Smooth muscle cell (in vitro differentiated cells): ENCODE data around the gene SPSB2. TPM values are rescaled to one million over a fixed set of nuclear protein-coding genes. Genes with fewer than 3 reads are reported as not detected.

Experiments
- DNase-seq: peaks from one replicate; lab custom pipeline; 2025; ENCODE audit not compliant: unreplicated experiment; lab: John Stamatoyannopoulos, UW
- H2AFZ ChIP-seq: fragments of 200-600 bp; sonication (generic); 2 replicates; pipeline ENCODE4 v1.6.0; 2016; ENCODE audit warnings: antibody characterized with exemption, low read depth, mild to moderate bottlenecking
- H3F3A ChIP-seq: fragments of 200-600 bp; sonication (generic); 2 replicates; pipeline ENCODE4 v1.6.0; 2017; ENCODE audit warnings: antibody characterized with exemption, low read depth
- H3K27ac ChIP-seq: fragments of 200-600 bp; sonication (generic); 2 replicates; pipeline ENCODE4 v1.5.1; 2016; ENCODE audit warnings: low read depth, mild to moderate bottlenecking
- H3K27me3 ChIP-seq: fragments of 200-600 bp; sonication (generic); 2 replicates; pipeline ENCODE4 v1.6.1; 2016; ENCODE audit warnings: low read depth, mild to moderate bottlenecking
- H3K36me3 ChIP-seq: fragments of 200-600 bp; sonication (generic); 2 replicates; pipeline ENCODE4 v1.5.1; 2016; ENCODE audit warnings: low read depth
- H3K4me1 ChIP-seq: fragments of 200-600 bp; sonication (generic); 2 replicates; pipeline ENCODE4 v1.5.1; 2016; ENCODE audit warnings: low read depth
- H3K4me2 ChIP-seq: fragments of 200-600 bp; sonication (generic); 2 replicates; pipeline ENCODE4 v1.6.0; 2016; ENCODE audit warnings: mild to moderate bottlenecking
- H3K4me3 ChIP-seq: fragments of 200-600 bp; sonication (generic); 2 replicates; pipeline ENCODE4 v1.5.1; 2016; ENCODE audit warnings: mild to moderate bottlenecking
- H3K79me2 ChIP-seq: fragments of 200-600 bp; sonication (generic); 2 replicates; pipeline ENCODE4 v1.6.0; 2016; ENCODE audit warnings: low read depth, mild to moderate bottlenecking
- H3K9ac ChIP-seq: fragments of 200-600 bp; sonication (generic); 2 replicates; pipeline ENCODE4 v1.6.0; 2016; ENCODE audit warnings: low read depth
- H3K9me3 ChIP-seq: fragments of 200-600 bp; sonication (generic); replicated peaks from 2 replicates; pipeline ENCODE4 v1.5.1; 2016; ENCODE audit warnings: low read depth
- H4K20me1 ChIP-seq: fragments of 200-600 bp; sonication (generic); 2 replicates; pipeline ENCODE4 v1.6.0; 2016; ENCODE audit warnings: low read depth
- WGBS: methylation state at CpG from one replicate; pipeline ENCODE4 v1.1.7; 2016; ENCODE audit warnings: low lambda C conversion rate; 5-methylcytosine and 5-hydroxymethylcytosine counted together
- polyA plus RNA-seq: library from polyadenylated mRNA; unstranded; fragments of >200 nt; fragmentation: Nextera tagmentation; extraction: Ambion mirVana; gene quantifications from 2 replicates; pipeline ENCODE4 v1.2.1, GENCODE V29; 2016
- total RNA-seq: library from RNA; depleted of rRNA; stranded (reverse); fragments of >200 nt; gene quantifications from 2 replicates; pipeline ENCODE4 v1.2.3, GENCODE V29; 2014
- TF ChIP-seq, protein P1 (sequence below): fragments of 200-600 bp; sonication (generic); IDR thresholded peaks from 2 replicates; pipeline ENCODE4 v1.5.1; 2017; ENCODE audit warnings: borderline replicate concordance, mild to moderate bottlenecking, antibody characterized with exemption; ENCODE audit not compliant: insufficient read depth, poor library complexity, severe bottlenecking

The SPSB2 gene
- total and polyA plus RNA-seq, 2 experiments from 2014 or later: 2.5 to 5.9 TPM

- H3K9ac ChIP-seq: no peak overlapping the region
- peaks cover 20% of the 10 kb centered on the region for H3K79me2 ChIP-seq
- no peak overlapping the region for H2AFZ ChIP-seq
Observed at GRCh38 chr12:6850796-6851152, 22.3 kb downstream of the SPSB2 start.

GRCh38 chr12:6849976-6850560, 23.0 kb downstream of the SPSB2 start:
- H3K27ac ChIP-seq: no peak overlapping the region
- H3K9me3 ChIP-seq: no peaks in the 10 kb centered on the region
- no peak for DNase-seq
- H3K79me2 ChIP-seq: peaks cover 15% of the 10 kb centered on the region
- H3K36me3 ChIP-seq: no peaks in the 10 kb centered on the region
- no peak overlapping the region for H3K4me3 ChIP-seq
- H2AFZ ChIP-seq: no peak overlapping the region
- 86% methylated on average over 10 of the region's 10 CpGs for WGBS
- H3K4me1 ChIP-seq: no peaks in the 10 kb centered on the region
- no peaks in the 10 kb centered on the region for H3K27me3 ChIP-seq
- H3F3A ChIP-seq: peaks cover 7% of the 10 kb centered on the region
- peak overlapping the region; percentile 84 for H3K4me2 ChIP-seq
- peaks cover 3% of the 10 kb centered on the region for H4K20me1 ChIP-seq
- TF ChIP-seq, protein P1, sequence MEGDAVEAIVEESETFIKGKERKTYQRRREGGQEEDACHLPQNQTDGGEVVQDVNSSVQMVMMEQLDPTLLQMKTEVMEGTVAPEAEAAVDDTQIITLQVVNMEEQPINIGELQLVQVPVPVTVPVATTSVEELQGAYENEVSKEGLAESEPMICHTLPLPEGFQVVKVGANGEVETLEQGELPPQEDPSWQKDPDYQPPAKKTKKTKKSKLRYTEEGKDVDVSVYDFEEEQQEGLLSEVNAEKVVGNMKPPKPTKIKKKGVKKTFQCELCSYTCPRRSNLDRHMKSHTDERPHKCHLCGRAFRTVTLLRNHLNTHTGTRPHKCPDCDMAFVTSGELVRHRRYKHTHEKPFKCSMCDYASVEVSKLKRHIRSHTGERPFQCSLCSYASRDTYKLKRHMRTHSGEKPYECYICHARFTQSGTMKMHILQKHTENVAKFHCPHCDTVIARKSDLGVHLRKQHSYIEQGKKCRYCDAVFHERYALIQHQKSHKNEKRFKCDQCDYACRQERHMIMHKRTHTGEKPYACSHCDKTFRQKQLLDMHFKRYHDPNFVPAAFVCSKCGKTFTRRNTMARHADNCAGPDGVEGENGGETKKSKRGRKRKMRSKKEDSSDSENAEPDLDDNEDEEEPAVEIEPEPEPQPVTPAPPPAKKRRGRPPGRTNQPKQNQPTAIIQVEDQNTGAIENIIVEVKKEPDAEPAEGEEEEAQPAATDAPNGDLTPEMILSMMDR: no peak
- no peak overlapping the region for H3K9ac ChIP-seq

More at GRCh38 chr12:6850796-6851152, 22.3 kb downstream of the SPSB2 start:
- no peaks in the 10 kb centered on the region for H3K4me1 ChIP-seq
- peaks cover 3% of the 10 kb centered on the region for H4K20me1 ChIP-seq
- H3K4me3 ChIP-seq: peak overlapping the region; percentile 69
- peaks cover 7% of the 10 kb centered on the region for H3F3A ChIP-seq
- H3K4me2 ChIP-seq: peak overlapping the region; percentile 84
- no peak overlapping the region for H3K27ac ChIP-seq
- H3K9me3 ChIP-seq: no peaks in the 10 kb centered on the region
- no peaks in the 10 kb centered on the region for H3K27me3 ChIP-seq
- H3K36me3 ChIP-seq: no peaks in the 10 kb centered on the region
- DNase-seq: no peak
- WGBS: 15% methylated on average over 16 of the region's 16 CpGs
- TF ChIP-seq, protein P1: no peak

GRCh38 chr12:6849427-6849826, 23.7 kb downstream of the SPSB2 start:
- H3K27ac ChIP-seq: no peak overlapping the region
- H3K4me3 ChIP-seq: no peak overlapping the region
- TF ChIP-seq, protein P1: no peak
- H4K20me1 ChIP-seq: no peaks in the 10 kb centered on the region
- no peak overlapping the region for H3K9ac ChIP-seq
- 97% methylated on average over 2 of the region's 2 CpGs for WGBS
- H2AFZ ChIP-seq: no peak overlapping the region
- H3K36me3 ChIP-seq: no peaks in the 10 kb centered on the region
- no peaks in the 10 kb centered on the region for H3K27me3 ChIP-seq
- H3K4me2 ChIP-seq: no peak overlapping the region
- H3F3A ChIP-seq: peaks cover 7% of the 10 kb centered on the region
- no peak for DNase-seq
- H3K79me2 ChIP-seq: peaks cover 9% of the 10 kb centered on the region
- no peaks in the 10 kb centered on the region for H3K4me1 ChIP-seq
- H3K9me3 ChIP-seq: no peaks in the 10 kb centered on the region

DNA sequence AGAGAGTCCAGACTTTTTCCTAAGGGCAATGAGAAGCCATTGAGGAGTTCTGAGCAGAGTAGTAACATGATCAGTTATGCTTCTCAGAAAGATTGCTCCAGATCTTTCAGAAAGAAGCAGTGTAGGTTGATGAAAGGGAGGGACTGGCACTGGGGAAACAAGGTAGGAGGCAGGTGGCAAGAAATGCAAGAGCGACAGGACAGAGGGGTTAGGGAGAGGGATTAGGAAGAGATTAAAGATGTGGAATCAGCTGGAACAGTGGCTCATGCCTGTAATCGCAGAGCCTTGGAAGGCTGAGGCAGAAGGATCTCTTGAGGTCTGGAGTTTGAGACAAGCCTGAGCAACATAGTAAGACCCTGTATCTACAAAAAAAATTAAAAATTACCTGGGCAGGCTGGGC, 25.4 kb downstream of the SPSB2 start:
- Histone ChIP-seq H3K4me3 (no peak overlapping the region), H3K9me3 (no peaks in the 10 kb centered on the region), H4K20me1 (no peaks in the 10 kb centered on the region), H3K79me2 (no peaks in the 10 kb centered on the region), H3F3A (peaks cover 7% of the 10 kb centered on the region), H3K36me3 (no peaks in the 10 kb centered on the region), H2AFZ (no peak overlapping the region), H3K4me1 (no peaks in the 10 kb centered on the region), H3K27ac (no peak overlapping the region), H3K4me2 (no peak overlapping the region), H3K27me3 (no peaks in the 10 kb centered on the region), H3K9ac (no peak overlapping the region)
- TF ChIP-seq, protein P1: no peak
- WGBS: 93% methylated on average over 2 of the region's 2 CpGs
- DNase-seq: no peak
